ENCODE data around the gene TAOK1. TPM values are rescaled to one million over a fixed set of nuclear protein-coding genes. Genes with fewer than 3 reads are reported as not detected.
"Not testable (repeated sequence)": the region's sequence is repeated elsewhere in the genome, so short reads cannot be mapped to it uniquely, and the experiment has no call there.

The TAOK1 gene
- total and polyA plus RNA-seq, 4 donors = 3.9 to 85.6 (median 45.9) TPM

DNA sequence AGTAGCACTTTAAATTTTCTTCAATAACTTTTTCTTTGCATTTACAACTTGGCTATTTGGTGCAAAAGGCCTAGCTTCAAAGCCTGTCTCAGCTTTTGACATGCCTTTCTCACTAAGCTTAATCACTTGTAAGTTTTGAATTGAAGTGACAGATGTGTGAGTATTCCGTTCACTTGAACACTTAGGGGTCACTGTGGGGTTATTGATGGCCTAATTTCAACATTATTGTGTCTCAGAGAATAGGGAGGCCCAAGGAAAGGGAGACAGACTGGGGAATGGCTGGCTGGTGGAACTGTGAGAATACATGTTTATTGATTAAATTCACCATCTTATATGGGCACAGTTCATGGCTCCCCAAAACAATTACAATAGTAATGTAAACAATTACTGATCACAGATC lies 84.1 kb downstream of the TAOK1 start:
- DNase-seq (no peak), ATAC-seq (ENCODE audit: low FRiP score) (no peak)
- WGBS, 2 donors = 71 to 81% methylated on average over 1 of the region's 1 CpG
- H3K4me3 ChIP-seq (ENCODE audit: low read length in 2 of 2) = no peak overlapping the region
- no peaks in the 10 kb centered on the region for H3K27me3 ChIP-seq (ENCODE audit: control insufficient read depth in 1 of 2, insufficient read depth in 2 of 2, low read length in 1 of 2)
- no peaks in the 10 kb centered on the region for H3K9me3 ChIP-seq (ENCODE audit: control insufficient read depth, low read length)
- intact Hi-C loops (cut with DNase I) = no loop called here
- no peaks in the 10 kb centered on the region for H3K4me1 ChIP-seq (ENCODE audit: control insufficient read depth in 1 of 2, insufficient read depth in 2 of 2, low read length in 2 of 2)
- H3K27ac ChIP-seq (ENCODE audit: low read depth in 1 of 2, low read length in 2 of 2) = no peak overlapping the region
- H3K36me3 ChIP-seq (ENCODE audit: control insufficient read depth in 1 of 2, insufficient read depth in 2 of 2, low read length in 1 of 2) = no peaks in the 10 kb centered on the region

- WGBS, 2 donors = 87 to 92% methylated on average over 2 of the region's 2 CpGs
- no peak overlapping the region for H3K27ac ChIP-seq (ENCODE audit: low read depth in 1 of 2, low read length in 2 of 2)
- no peaks in the 10 kb centered on the region for H3K9me3 ChIP-seq (ENCODE audit: control insufficient read depth, low read length)
- no peaks in the 10 kb centered on the region for H3K36me3 ChIP-seq (ENCODE audit: control insufficient read depth in 1 of 2, insufficient read depth in 2 of 2, low read length in 1 of 2)
- no peak overlapping the region for H3K4me3 ChIP-seq (ENCODE audit: low read length in 2 of 2)
- H3K27me3 ChIP-seq (ENCODE audit: control insufficient read depth in 1 of 2, insufficient read depth in 2 of 2, low read length in 1 of 2) = no peaks in the 10 kb centered on the region
- no peak for DNase-seq
- ATAC-seq (ENCODE audit: low FRiP score) = no peak
- intact Hi-C loops (cut with DNase I) = no loop called here
- no peaks in the 10 kb centered on the region for H3K4me1 ChIP-seq (ENCODE audit: control insufficient read depth in 1 of 2, insufficient read depth in 2 of 2, low read length in 2 of 2)
Observed at GRCh38 chr17:29475891-29476290, 85.7 kb downstream of the TAOK1 start.

DNA sequence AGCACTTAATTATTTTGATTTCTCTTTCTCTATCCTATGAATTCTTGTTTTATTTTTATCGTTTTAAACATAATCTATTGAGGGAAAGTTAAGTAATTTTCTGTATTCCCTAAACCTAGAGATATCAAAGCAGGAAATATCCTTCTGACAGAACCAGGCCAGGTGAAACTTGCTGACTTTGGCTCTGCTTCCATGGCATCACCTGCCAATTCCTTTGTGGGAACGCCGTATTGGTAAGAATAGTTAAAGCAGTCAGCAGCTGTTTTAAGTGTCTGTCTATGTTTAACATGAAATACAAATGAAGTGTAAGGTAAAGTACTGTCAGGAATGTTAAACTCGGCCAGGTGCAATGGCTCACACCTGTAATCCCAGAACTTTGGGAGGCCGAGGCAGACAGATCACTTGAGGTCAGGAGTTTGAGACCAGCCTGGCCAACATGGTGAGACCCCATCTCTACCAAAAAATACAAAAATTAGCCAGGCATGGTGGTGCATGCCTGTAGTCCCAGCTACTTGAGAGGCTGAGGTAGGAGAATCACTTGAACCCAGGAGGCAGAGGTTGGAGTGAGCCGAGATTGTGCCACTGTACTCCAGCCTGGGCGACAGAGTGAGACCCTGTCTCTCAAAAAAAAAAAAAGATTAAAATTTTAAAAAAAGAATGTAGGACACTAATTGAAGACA lies 90.2 kb downstream of the TAOK1 start:
- H3K27ac ChIP-seq (ENCODE audit: low read depth in 1 of 2, low read length in 2 of 2); intact Hi-C loops (cut with DNase I); H3K9me3 ChIP-seq (ENCODE audit: control insufficient read depth, low read length); DNase-seq; H3K4me1 ChIP-seq (ENCODE audit: control insufficient read depth in 1 of 2, insufficient read depth in 2 of 2, low read length in 2 of 2); H3K36me3 ChIP-seq (ENCODE audit: control insufficient read depth in 1 of 2, insufficient read depth in 2 of 2, low read length in 1 of 2); H3K4me3 ChIP-seq (ENCODE audit: low read length in 2 of 2); ATAC-seq (ENCODE audit: low FRiP score); H3K27me3 ChIP-seq (ENCODE audit: control insufficient read depth in 1 of 2, insufficient read depth in 2 of 2, low read length in 1 of 2): not testable (repeated sequence)
- WGBS, 2 donors = 83 to 87% methylated on average over 7 of the region's 7 CpGs

DNA sequence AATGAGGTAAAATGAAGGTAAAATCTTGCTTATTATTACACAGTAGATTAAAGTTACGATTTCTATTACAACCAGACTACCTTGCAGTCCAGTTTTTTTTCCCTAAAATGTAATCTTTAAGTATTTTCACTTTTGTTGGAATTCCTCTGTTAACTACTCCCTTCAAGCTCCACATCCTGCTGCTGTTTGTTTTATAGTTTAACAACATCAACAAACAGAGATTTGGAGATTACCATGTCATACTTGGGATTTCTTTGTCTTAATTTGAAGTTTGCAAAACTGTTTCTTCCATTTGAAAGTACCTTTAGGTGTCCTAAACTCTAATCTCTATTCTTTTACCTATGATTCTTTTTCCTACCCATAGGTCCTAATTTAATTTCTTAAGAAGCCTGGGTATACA lies 93.3 kb downstream of the TAOK1 start:
- intact Hi-C loops (cut with DNase I) = no loop called here
- DNase-seq (no peak), ATAC-seq (ENCODE audit: low FRiP score) (no peak)
- Histone ChIP-seq H3K9me3 (ENCODE audit: control insufficient read depth, low read length) (no peaks in the 10 kb centered on the region), H3K4me1 (ENCODE audit: control insufficient read depth in 1 of 2, insufficient read depth in 2 of 2, low read length in 2 of 2) (no peaks in the 10 kb centered on the region), H3K4me3 (ENCODE audit: low read length in 2 of 2) (no peak overlapping the region), H3K27me3 (ENCODE audit: control insufficient read depth in 1 of 2, insufficient read depth in 2 of 2, low read length in 1 of 2) (no peaks in the 10 kb centered on the region), H3K27ac (ENCODE audit: low read depth in 1 of 2, low read length in 2 of 2) (no peak overlapping the region), H3K36me3 (ENCODE audit: control insufficient read depth in 1 of 2, insufficient read depth in 2 of 2, low read length in 1 of 2) (no peaks in the 10 kb centered on the region)
- WGBS, 2 donors = 77 to 85% methylated on average over 1 of the region's 1 CpG

- no peaks in the 10 kb centered on the region for H3K9me3 ChIP-seq (ENCODE audit: control insufficient read depth, low read length)
- no peaks in the 10 kb centered on the region for H3K27me3 ChIP-seq (ENCODE audit: control insufficient read depth in 1 of 2, insufficient read depth in 2 of 2, low read length in 1 of 2)
- H3K36me3 ChIP-seq (ENCODE audit: control insufficient read depth in 1 of 2, insufficient read depth in 2 of 2, low read length in 1 of 2) = peaks cover 3 to 5% of the 10 kb centered on the region in 2 donors
- ATAC-seq (ENCODE audit: low FRiP score) = no peak
- WGBS, 2 donors = 84 to 91% methylated on average over 1 of the region's 1 CpG
- H3K27ac ChIP-seq (ENCODE audit: low read depth in 1 of 2, low read length in 2 of 2) = no peak overlapping the region
- intact Hi-C loops (cut with DNase I) = no loop called here
- H3K4me1 ChIP-seq (ENCODE audit: control insufficient read depth in 1 of 2, insufficient read depth in 2 of 2, low read length in 2 of 2) = no peaks in the 10 kb centered on the region
- no peak overlapping the region for H3K4me3 ChIP-seq (ENCODE audit: low read length in 2 of 2)
- DNase-seq = no peak
Observed at GRCh38 chr17:29495011-29495410, 104.8 kb downstream of the TAOK1 start.

DNA sequence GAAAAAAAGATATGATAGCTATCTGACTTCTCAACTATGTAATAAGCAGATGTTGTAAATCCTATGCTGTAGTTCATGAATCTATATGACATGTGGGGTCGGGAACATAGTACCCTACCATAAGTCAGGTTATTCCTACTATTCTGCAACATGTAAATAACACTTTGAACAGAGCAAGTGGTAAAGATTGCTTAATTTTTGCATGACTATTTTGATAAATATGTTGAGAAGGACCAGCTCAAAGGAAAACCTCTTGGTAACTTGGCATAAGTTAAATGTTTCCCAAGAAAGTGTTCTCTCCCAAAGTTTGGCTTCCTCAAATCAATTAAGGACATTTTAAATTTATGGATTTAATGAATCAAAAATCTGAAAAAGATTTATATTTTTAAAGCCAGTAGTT lies 114.5 kb downstream of the TAOK1 start:
- Histone ChIP-seq H3K36me3 (ENCODE audit: control insufficient read depth in 1 of 2, insufficient read depth in 2 of 2, low read length in 1 of 2) (peaks cover 0 to 1% of the 10 kb centered on the region in 2 donors), H3K4me1 (ENCODE audit: control insufficient read depth in 1 of 2, insufficient read depth in 2 of 2, low read length in 2 of 2) (no peaks in the 10 kb centered on the region), H3K4me3 (ENCODE audit: low read length in 2 of 2) (no peak overlapping the region), H3K9me3 (ENCODE audit: control insufficient read depth, low read length) (no peaks in the 10 kb centered on the region), H3K27me3 (ENCODE audit: control insufficient read depth in 1 of 2, insufficient read depth in 2 of 2, low read length in 1 of 2) (no peaks in the 10 kb centered on the region), H3K27ac (ENCODE audit: low read depth in 1 of 2, low read length in 2 of 2) (no peak overlapping the region)
- WGBS, 2 donors = 90 to 93% methylated on average over 1 of the region's 1 CpG
- intact Hi-C loops (cut with DNase I) = no loop called here
- DNase-seq (no peak), ATAC-seq (ENCODE audit: low FRiP score) (no peak)

DNA sequence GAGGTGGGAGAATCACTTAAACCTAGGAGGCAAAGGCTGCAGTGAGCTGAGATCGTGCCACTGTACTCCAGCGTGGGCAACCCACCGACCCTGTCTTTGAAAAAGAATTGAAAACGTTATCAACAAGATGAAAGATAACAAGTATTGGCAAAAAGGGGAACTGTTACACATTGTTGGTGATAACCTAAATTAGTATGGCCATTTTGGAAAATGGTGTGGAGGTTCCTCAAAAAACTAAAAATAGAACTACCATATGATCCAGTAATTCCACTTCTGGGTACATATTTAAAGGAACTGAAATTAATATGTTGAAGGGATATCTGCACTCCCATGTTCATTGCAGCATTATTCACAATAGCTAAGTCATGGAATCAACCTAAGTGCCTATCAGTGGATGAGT lies 115.7 kb downstream of the TAOK1 start:
- ATAC-seq (ENCODE audit: low FRiP score) = no peak
- WGBS, 2 donors = 67 to 81% methylated on average over 4 of the region's 4 CpGs
- intact Hi-C loops (cut with DNase I) = no loop called here

DNA sequence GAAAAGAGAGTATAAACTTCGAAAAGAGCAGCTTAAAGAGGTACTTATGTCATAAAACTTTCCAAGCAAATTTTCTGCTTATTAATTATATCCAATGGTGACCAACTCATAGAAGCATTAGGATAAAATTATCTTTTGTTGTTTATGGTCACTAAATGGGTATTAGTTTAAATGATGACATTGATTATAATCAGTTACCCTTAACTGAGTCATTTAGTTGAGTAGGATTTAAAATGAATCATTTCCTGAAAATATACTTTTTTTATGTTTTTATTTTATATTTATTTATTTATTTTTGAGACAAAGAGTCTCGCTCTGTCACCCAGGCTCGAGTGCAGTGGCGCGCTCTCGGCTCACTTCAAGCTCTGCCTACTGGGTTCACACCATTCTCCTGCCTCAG lies 120.8 kb downstream of the TAOK1 start:
- Histone ChIP-seq H3K36me3 (ENCODE audit: control insufficient read depth in 1 of 2, insufficient read depth in 2 of 2, low read length in 1 of 2) (no peaks in the 10 kb centered on the region), H3K27me3 (ENCODE audit: control insufficient read depth in 1 of 2, insufficient read depth in 2 of 2, low read length in 1 of 2) (no peaks in the 10 kb centered on the region), H3K4me3 (ENCODE audit: low read length in 2 of 2) (no peak overlapping the region), H3K27ac (ENCODE audit: low read depth in 1 of 2, low read length in 2 of 2) (no peak overlapping the region), H3K9me3 (ENCODE audit: control insufficient read depth, low read length) (no peaks in the 10 kb centered on the region), H3K4me1 (ENCODE audit: control insufficient read depth in 1 of 2, insufficient read depth in 2 of 2, low read length in 2 of 2) (no peaks in the 10 kb centered on the region)
- 95 to 96% methylated on average over 6 of the region's 6 CpGs for WGBS, 2 donors
- ATAC-seq (ENCODE audit: low FRiP score) = no peak
- no peak for DNase-seq
- intact Hi-C loops (cut with DNase I) = no loop called here

More for the DNA sequence above, 115.7 kb downstream of the TAOK1 start:
- peaks cover 0 to 1% of the 10 kb centered on the region in 2 donors for H3K36me3 ChIP-seq (ENCODE audit: control insufficient read depth in 1 of 2, insufficient read depth in 2 of 2, low read length in 1 of 2)
- no peaks in the 10 kb centered on the region for H3K27me3 ChIP-seq (ENCODE audit: control insufficient read depth in 1 of 2, insufficient read depth in 2 of 2, low read length in 1 of 2)
- no peak for DNase-seq
- H3K27ac ChIP-seq (ENCODE audit: low read depth in 1 of 2, low read length in 2 of 2) = no peak overlapping the region
- H3K4me3 ChIP-seq (ENCODE audit: low read length in 2 of 2) = no peak overlapping the region
- H3K4me1 ChIP-seq (ENCODE audit: control insufficient read depth in 1 of 2, insufficient read depth in 2 of 2, low read length in 2 of 2) = no peaks in the 10 kb centered on the region
- H3K9me3 ChIP-seq (ENCODE audit: control insufficient read depth, low read length) = no peaks in the 10 kb centered on the region

- intact Hi-C loops (cut with DNase I) = no loop called here
- no peak overlapping the region for H3K4me3 ChIP-seq (ENCODE audit: low read length in 2 of 2)
- 33 to 37% methylated on average over 2 of the region's 2 CpGs for WGBS, 2 donors
- DNase-seq (no peak), ATAC-seq (ENCODE audit: low FRiP score) (no peak)
- no peaks in the 10 kb centered on the region for H3K9me3 ChIP-seq (ENCODE audit: control insufficient read depth, low read length)
- H3K4me1 ChIP-seq (ENCODE audit: control insufficient read depth in 1 of 2, insufficient read depth in 2 of 2, low read length in 2 of 2) = no peaks in the 10 kb centered on the region
- H3K27ac ChIP-seq (ENCODE audit: low read depth in 1 of 2, low read length in 2 of 2) = no peak overlapping the region
- H3K36me3 ChIP-seq (ENCODE audit: control insufficient read depth in 1 of 2, insufficient read depth in 2 of 2, low read length in 1 of 2) = no peaks in the 10 kb centered on the region
- no peaks in the 10 kb centered on the region for H3K27me3 ChIP-seq (ENCODE audit: control insufficient read depth in 1 of 2, insufficient read depth in 2 of 2, low read length in 1 of 2)
Observed at GRCh38 chr17:29514792-29515191, 124.6 kb downstream of the TAOK1 start.
